Thoracic aorta (tissue), 2 donors: ENCODE data around the gene ESRRB. TPM values are rescaled to one million over a fixed set of nuclear protein-coding genes. Genes with fewer than 3 reads are reported as not detected.

Experiments used
- ATAC-seq: fragments of 150-250 bp; one replicate; pipeline ENCODE4 v1.8.0; 2017; ENCODE audit warnings: low read depth; ENCODE audit not compliant: insufficient number of reproducible peaks, low FRiP score
- DNase-seq: peaks from one replicate; pipeline ENCODE4 v3.0.0-alpha.2; 2020; ENCODE audit warnings: low spot score
- H3K27ac ChIP-seq, 2 donors: fragments of 200-600 bp; sonication (generic); 1 replicate in 1 of 2; 2 replicates in 1 of 2; pipeline ENCODE4 v1.5.1; 2016; ENCODE audit warnings: mild to moderate bottlenecking in 2 of 2, moderate library complexity in 2 of 2
- H3K27me3 ChIP-seq: fragments of 200-600 bp; sonication (generic); replicated peaks from 2 replicates; pipeline ENCODE4 v1.6.0; 2016; ENCODE audit warnings: mild to moderate bottlenecking; ENCODE audit not compliant: insufficient read depth
- H3K36me3 ChIP-seq: fragments of 200-600 bp; sonication (generic); one replicate; pipeline ENCODE4 v1.5.1; 2016
- H3K4me1 ChIP-seq, 2 donors: fragments of 200-600 bp; sonication (generic); 1 replicate in 1 of 2; 2 replicates in 1 of 2; pipeline versions ENCODE4 v1.5.1 to v1.6.0; 2016; ENCODE audit warnings: low read depth in 2 of 2, mild to moderate bottlenecking in 1 of 2; ENCODE audit not compliant: control insufficient read depth in 1 of 2
- H3K4me3 ChIP-seq: fragments of 200-600 bp; sonication (generic); 2 replicates; pipeline ENCODE4 v1.5.1; 2016; ENCODE audit warnings: mild to moderate bottlenecking
- H3K9me3 ChIP-seq: fragments of 200-600 bp; sonication (generic); 2 replicates; pipeline ENCODE4 v1.5.1; 2016
- CTCF ChIP-seq: fragments of 200-600 bp; sonication (generic); IDR thresholded peaks from one replicate; pipeline ENCODE4 v1.5.1; 2019; ENCODE audit warnings: antibody characterized with exemption
- total RNA-seq, 2 donors: library from RNA; depleted of rRNA; stranded (reverse); fragments of >200 nt; gene quantifications; one replicate each; pipeline versions ENCODE4 v1.1.0 to v1.2.3, GENCODE V29; 2016

Gene ESRRB
- total RNA-seq, 2 donors from 2014 or later: 4.6 TPM; not detected in 1

GRCh38 chr14:76486251-76486743 is 110.4 kb downstream of the ESRRB start:
- no peak for TF ChIP-seq CTCF
- H3K4me3 ChIP-seq: no peak overlapping the region
- DNase-seq (no peak), ATAC-seq (no peak)
- no peaks in the 10 kb centered on the region for H3K27me3 ChIP-seq
- no peak overlapping the region for H3K27ac ChIP-seq
- no peaks in the 10 kb centered on the region for H3K4me1 ChIP-seq
- no peaks in the 10 kb centered on the region for H3K36me3 ChIP-seq
- H3K9me3 ChIP-seq: no peaks in the 10 kb centered on the region

- H3K27me3 ChIP-seq: no peaks in the 10 kb centered on the region
- no peaks in the 10 kb centered on the region for H3K4me1 ChIP-seq
- no peak overlapping the region for H3K4me3 ChIP-seq
- no peaks in the 10 kb centered on the region for H3K9me3 ChIP-seq
- TF ChIP-seq CTCF: no peak
- ATAC-seq (no peak), DNase-seq (no peak)
- H3K36me3 ChIP-seq: no peaks in the 10 kb centered on the region
- H3K27ac ChIP-seq: no peak overlapping the region
Measured at GRCh38 chr14:76488551-76488950, 112.6 kb downstream of the ESRRB start.

- no peaks in the 10 kb centered on the region for H3K9me3 ChIP-seq
- no peaks in the 10 kb centered on the region for H3K27me3 ChIP-seq
- no peaks in the 10 kb centered on the region for H3K4me1 ChIP-seq
- no peak for TF ChIP-seq CTCF
- ATAC-seq: no peak
- no peak overlapping the region for H3K4me3 ChIP-seq
- no peak for DNase-seq
- no peaks in the 10 kb centered on the region for H3K36me3 ChIP-seq
- no peak overlapping the region for H3K27ac ChIP-seq
Measured at GRCh38 chr14:76489667-76490066, 113.7 kb downstream of the ESRRB start.

- no peak overlapping the region for H3K27ac ChIP-seq
- no peak for ATAC-seq
- DNase-seq: no peak
- H3K36me3 ChIP-seq: no peaks in the 10 kb centered on the region
- H3K4me1 ChIP-seq: no peaks in the 10 kb centered on the region
- no peaks in the 10 kb centered on the region for H3K9me3 ChIP-seq
- no peak overlapping the region for H3K4me3 ChIP-seq
- TF ChIP-seq CTCF: no peak
- no peaks in the 10 kb centered on the region for H3K27me3 ChIP-seq
Measured at GRCh38 chr14:76490111-76490510, 114.2 kb downstream of the ESRRB start.

- H3K9me3 ChIP-seq: no peaks in the 10 kb centered on the region
- no peaks in the 10 kb centered on the region for H3K27me3 ChIP-seq
- H3K27ac ChIP-seq: no peak overlapping the region
- no peak for ATAC-seq
- no peak for TF ChIP-seq CTCF
- H3K4me1 ChIP-seq: no peaks in the 10 kb centered on the region
- no peak overlapping the region for H3K4me3 ChIP-seq
- DNase-seq: no peak
- no peaks in the 10 kb centered on the region for H3K36me3 ChIP-seq
Measured at GRCh38 chr14:76490735-76491134, 114.8 kb downstream of the ESRRB start.
